OCI-LY3 (cell line): Measurements from ENCODE around the gene VSIG4.

Experiments
- H2AFZ ChIP-seq: fragments of 200-600, 300-600 bp; shearing (Covaris generic); 2 replicates; pipeline ENCODE4 v1.6.0; 2014; ENCODE audit warnings: antibody characterized with exemption, low read depth, low read length
- H3K27ac ChIP-seq: fragments of 200-600, 300-600 bp; sonication (generic); 2 replicates; pipeline ENCODE4 v1.5.1; 2014; ENCODE audit warnings: mild to moderate bottlenecking, low read length, moderate library complexity, mixed read lengths
- H3K27me3 ChIP-seq: fragments of 200-600, 300-600 bp; sonication (generic); 2 replicates; pipeline ENCODE4 v1.6.1; 2014; ENCODE audit warnings: low read depth, low read length, mixed read lengths
- H3K36me3 ChIP-seq: fragments of 200-600, 300-600 bp; sonication (generic); replicated peaks from 2 replicates; pipeline ENCODE3; 2014; ENCODE audit warnings: low read depth, low read length, mixed read lengths
- H3K4me1 ChIP-seq: fragments of 300-600, 200-600 bp; sonication (generic); 2 replicates; pipeline ENCODE4 v1.6.1; 2014; ENCODE audit warnings: low read length, mixed read lengths
- H3K4me2 ChIP-seq: fragments of 200-600, 300-600 bp; sonication (generic); 2 replicates; pipeline ENCODE4 v1.6.1; 2014; ENCODE audit warnings: low read length, mixed read lengths
- H3K4me3 ChIP-seq: fragments of 300-600, 200-600 bp; sonication (generic); 2 replicates; pipeline ENCODE4 v1.5.1; 2014; ENCODE audit warnings: antibody characterized with exemption, mild to moderate bottlenecking, low read length, moderate library complexity
- H3K79me2 ChIP-seq: fragments of 300-600, 200-600 bp; shearing (Covaris generic); 2 replicates; pipeline ENCODE4 v1.6.1; 2014; ENCODE audit warnings: mild to moderate bottlenecking, low read length, mixed read lengths
- H3K9ac ChIP-seq: fragments of 300-600, 200-600 bp; shearing (Covaris generic); 2 replicates; pipeline ENCODE4 v1.6.0; 2014; ENCODE audit warnings: mild to moderate bottlenecking, low read length, moderate library complexity
- H3K9me3 ChIP-seq: fragments of 200-600, 300-600 bp; shearing (Covaris generic); 2 replicates; pipeline ENCODE4 v1.6.1; 2014; ENCODE audit warnings: low read length, mixed read lengths; ENCODE audit not compliant: insufficient read depth
- H4K20me1 ChIP-seq: fragments of 200-600, 300-600 bp; sonication (generic); 2 replicates; pipeline ENCODE4 v1.6.1; 2016; ENCODE audit warnings: low read length, mixed read lengths; ENCODE audit not compliant: insufficient read depth
- EZH2phosphoT487 ChIP-seq: fragments of 200-600 bp; shearing (Covaris generic); IDR thresholded peaks from 2 replicates; pipeline ENCODE4 v1.6.1; 2018; ENCODE audit warnings: antibody characterized with exemption, mixed run types, low read depth
- TF ChIP-seq, protein P1 (sequence below): fragments of 200-600, 300-600 bp; sonication (generic); IDR thresholded peaks from 2 replicates; pipeline ENCODE4 v1.5.1; 2014; ENCODE audit warnings: antibody characterized with exemption, low read length, low read depth

Gene VSIG4

DNA sequence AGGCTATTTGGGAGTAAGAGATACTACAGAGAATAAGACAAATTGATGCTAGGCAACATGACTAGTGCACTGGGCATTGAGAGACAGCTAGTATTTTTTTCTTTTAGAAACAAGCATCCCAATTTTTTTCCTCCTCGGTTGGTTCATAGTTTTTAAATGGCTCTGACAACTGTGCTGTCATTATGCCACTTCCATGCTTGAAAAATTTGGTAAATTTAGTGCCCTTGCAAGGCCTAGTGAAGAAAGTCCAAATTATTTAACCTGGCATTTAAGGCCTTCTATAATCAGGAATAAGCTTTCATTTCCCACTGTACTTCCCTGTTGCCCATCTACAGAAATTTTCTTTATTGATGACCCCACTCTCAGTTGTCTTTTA, 15.8 kb downstream of the VSIG4 start:
- H3K9ac ChIP-seq = no peak overlapping the region
- H3K27me3 ChIP-seq = no peaks in the 10 kb centered on the region
- H3K4me2 ChIP-seq = no peak overlapping the region
- TF ChIP-seq EZH2phosphoT487 = no peak
- TF ChIP-seq, protein P1, sequence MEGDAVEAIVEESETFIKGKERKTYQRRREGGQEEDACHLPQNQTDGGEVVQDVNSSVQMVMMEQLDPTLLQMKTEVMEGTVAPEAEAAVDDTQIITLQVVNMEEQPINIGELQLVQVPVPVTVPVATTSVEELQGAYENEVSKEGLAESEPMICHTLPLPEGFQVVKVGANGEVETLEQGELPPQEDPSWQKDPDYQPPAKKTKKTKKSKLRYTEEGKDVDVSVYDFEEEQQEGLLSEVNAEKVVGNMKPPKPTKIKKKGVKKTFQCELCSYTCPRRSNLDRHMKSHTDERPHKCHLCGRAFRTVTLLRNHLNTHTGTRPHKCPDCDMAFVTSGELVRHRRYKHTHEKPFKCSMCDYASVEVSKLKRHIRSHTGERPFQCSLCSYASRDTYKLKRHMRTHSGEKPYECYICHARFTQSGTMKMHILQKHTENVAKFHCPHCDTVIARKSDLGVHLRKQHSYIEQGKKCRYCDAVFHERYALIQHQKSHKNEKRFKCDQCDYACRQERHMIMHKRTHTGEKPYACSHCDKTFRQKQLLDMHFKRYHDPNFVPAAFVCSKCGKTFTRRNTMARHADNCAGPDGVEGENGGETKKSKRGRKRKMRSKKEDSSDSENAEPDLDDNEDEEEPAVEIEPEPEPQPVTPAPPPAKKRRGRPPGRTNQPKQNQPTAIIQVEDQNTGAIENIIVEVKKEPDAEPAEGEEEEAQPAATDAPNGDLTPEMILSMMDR = no peak
- H3K79me2 ChIP-seq = no peaks in the 10 kb centered on the region
- H3K36me3 ChIP-seq = no peaks in the 10 kb centered on the region
- no peaks in the 10 kb centered on the region for H4K20me1 ChIP-seq
- no peak overlapping the region for H3K4me3 ChIP-seq
- H3K9me3 ChIP-seq = no peaks in the 10 kb centered on the region
- no peak overlapping the region for H2AFZ ChIP-seq
- peaks cover 33% of the 10 kb centered on the region for H3K4me1 ChIP-seq
- H3K27ac ChIP-seq = no peak overlapping the region

DNA sequence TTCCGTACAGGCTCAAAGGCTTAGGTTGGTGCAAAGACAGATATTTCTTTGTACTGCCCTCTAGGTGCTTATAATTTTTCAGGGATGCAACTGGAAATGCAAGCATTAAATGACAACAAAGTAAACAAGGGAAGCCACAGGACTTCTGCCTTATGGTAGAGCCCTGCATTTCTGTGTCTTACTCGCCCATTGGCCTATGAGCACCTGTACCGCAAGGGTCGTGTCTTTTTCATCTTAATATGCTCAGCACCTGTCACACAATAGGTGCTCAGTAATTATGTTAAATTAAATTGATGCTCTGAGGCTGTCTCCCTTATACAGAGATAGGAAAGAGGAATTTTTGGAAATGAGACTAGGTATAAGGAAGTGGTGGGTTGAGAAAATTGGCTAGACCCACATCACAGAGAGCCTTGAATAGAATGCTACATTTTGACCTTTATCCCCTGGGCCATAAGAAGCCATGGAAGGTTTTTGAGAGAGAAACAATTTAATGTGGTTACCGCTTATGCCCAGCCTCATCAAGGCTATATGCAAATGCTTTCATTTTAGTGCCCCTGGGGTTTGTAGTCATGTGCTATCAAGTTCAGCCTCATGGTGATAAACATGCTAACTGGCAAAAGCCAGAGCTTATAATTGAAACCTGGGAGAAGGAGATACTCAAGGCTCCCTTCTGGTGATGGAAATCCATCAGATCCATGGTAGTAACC, 16.3 kb downstream of the VSIG4 start:
- Histone ChIP-seq H3K79me2 (no peaks in the 10 kb centered on the region), H3K4me2 (no peak overlapping the region), H3K27me3 (no peaks in the 10 kb centered on the region), H3K36me3 (no peaks in the 10 kb centered on the region), H3K27ac (no peak overlapping the region), H3K4me1 (peaks cover 38% of the 10 kb centered on the region), H2AFZ (no peak overlapping the region), H4K20me1 (no peaks in the 10 kb centered on the region), H3K9me3 (no peaks in the 10 kb centered on the region), H3K4me3 (no peak overlapping the region), H3K9ac (no peak overlapping the region)
- no peak for TF ChIP-seq EZH2phosphoT487
- TF ChIP-seq, protein P1 = no peak

DNA sequence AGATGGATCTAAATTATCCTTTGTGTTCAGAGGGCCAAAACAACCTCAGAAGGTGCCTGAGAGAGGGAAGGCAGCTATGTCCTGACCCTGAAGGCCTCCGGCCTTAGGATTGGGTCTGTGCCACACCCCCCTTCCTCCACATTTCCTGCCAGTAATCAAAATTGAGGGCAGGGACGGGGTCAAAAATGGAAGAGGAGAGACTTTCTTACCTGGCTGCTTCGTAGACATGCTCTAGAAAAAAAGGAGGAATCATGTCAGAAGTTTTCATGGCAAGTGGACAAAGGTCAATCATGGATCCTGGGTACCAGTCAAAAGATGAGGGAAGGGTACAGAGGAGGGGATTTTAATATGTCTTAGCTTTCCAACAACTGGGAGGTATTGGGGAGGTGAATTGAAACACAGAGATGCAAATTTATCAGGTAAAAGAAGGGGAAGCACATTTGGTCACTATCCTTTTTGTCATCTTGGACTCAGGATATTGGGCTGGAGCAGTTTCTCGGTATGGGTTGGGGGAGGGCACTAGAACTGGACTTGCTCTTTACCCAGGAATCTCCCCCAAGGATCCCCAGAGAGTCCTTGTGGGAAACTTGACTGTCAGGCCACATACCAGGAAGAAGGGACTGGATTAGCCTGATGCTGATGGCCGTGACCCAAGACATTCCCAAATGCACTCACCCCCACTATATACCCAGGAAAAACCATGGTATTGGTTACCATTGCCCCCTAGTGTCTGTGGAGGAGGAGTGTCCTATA, 17.1 kb downstream of the VSIG4 start:
- TF ChIP-seq, protein P1 = peak; percentile 69
- TF ChIP-seq EZH2phosphoT487 = no peak
- Histone ChIP-seq H3K36me3 (no peaks in the 10 kb centered on the region), H2AFZ (no peak overlapping the region), H3K27ac (no peak overlapping the region), H3K79me2 (no peaks in the 10 kb centered on the region), H3K27me3 (no peaks in the 10 kb centered on the region), H3K4me2 (no peak overlapping the region; the same call in 1 of the 2 replicates), H3K4me3 (no peak overlapping the region), H3K9ac (no peak overlapping the region), H3K4me1 (peaks cover 45% of the 10 kb centered on the region), H4K20me1 (no peaks in the 10 kb centered on the region), H3K9me3 (no peaks in the 10 kb centered on the region)

DNA sequence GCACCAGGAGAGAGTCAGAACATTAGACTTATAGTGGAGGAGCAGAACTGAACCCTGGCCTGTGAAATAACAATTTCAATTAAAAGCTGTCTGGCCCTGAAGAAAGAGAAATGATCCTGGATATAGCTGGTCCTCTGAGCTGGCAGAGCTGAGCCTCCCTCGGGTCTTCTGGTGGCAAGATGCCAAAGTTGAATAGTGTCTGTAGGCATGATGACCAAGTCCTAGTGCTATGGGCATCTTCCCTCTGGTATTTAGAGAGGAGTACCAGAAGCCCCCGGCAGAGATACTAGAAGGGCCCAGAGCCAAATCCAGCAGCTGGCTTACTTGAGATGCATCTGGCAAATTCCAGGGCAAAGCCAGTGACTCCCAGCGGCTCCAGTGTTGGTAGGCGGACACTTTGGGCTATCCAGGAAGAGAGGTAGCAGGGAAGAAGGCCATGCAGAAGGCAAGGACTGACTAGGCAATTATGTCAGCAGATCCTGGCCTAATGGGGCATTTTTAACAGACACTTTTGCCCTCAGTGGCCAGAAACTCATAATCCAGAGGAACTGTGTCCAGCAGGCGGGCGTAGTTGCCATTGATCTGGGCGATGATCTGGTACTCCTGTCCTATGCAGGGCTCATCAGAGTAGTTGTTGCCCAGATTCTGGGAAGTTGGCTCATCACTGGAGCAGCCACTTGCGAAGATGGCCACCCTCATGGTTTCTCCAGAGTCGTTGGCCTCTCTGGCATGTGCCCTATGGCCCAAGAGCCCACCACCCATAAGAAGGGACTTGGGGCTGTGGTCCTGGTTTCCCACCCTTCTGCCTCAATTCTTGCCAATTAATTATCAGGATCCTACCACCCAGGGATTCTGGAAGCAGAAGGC, 17.9 kb downstream of the VSIG4 start:
- H3K36me3 ChIP-seq = no peaks in the 10 kb centered on the region
- H3K4me3 ChIP-seq = no peak overlapping the region
- no peak overlapping the region for H3K27ac ChIP-seq
- H3K79me2 ChIP-seq = no peaks in the 10 kb centered on the region
- H3K4me1 ChIP-seq = peaks cover 53% of the 10 kb centered on the region
- no peaks in the 10 kb centered on the region for H3K27me3 ChIP-seq
- H4K20me1 ChIP-seq = no peaks in the 10 kb centered on the region
- no peaks in the 10 kb centered on the region for H3K9me3 ChIP-seq
- no peak for TF ChIP-seq EZH2phosphoT487
- TF ChIP-seq, protein P1 = no peak
- no peak overlapping the region for H3K4me2 ChIP-seq
- no peak overlapping the region for H3K9ac ChIP-seq
- H2AFZ ChIP-seq = no peak overlapping the region
